K562 (cell line): Measurements from ENCODE around the gene ADK. TPM values are rescaled to one million over a fixed set of nuclear protein-coding genes. Genes with fewer than 3 reads are reported as not detected.
A peak's percentile ranks its signal among the peaks of the same experiment; 100 is the strongest.

Experiments
- ASH1L ChIP-seq: fragments of 450-650 bp; IDR thresholded peaks from 2 replicates; pipeline ENCODE4 v1.6.1; 2018; ENCODE audit warnings: borderline replicate concordance, mild to moderate bottlenecking, low read depth; ENCODE audit not compliant: partially characterized antibody
- CBX8 ChIP-seq: fragments of 200-600 bp; sonication (generic); IDR thresholded peaks from 2 replicates; pipeline ENCODE4 v1.6.1; 2012; ENCODE audit warnings: borderline replicate concordance, mixed run types, low read depth, mild to moderate bottlenecking, moderate library complexity, mixed read lengths, low read length, control low read depth, inconsistent platforms; ENCODE audit not compliant: poor library complexity, severe bottlenecking; ENCODE audit errors: extremely low read depth
- CTCF ChIP-seq, 3 experiments: IDR thresholded peaks in 2 of 3; conservative IDR thresholded peaks in 1 of 3; 2 replicates each; pipeline ENCODE4 v1.5.1; 2011 to 2012; ENCODE audit warnings: low read length in 3 of 3, mild to moderate bottlenecking in 3 of 3, control low read depth in 2 of 3, improper control_type of control experiment in 1 of 3, inconsistent platforms in 1 of 3, low read depth in 1 of 3, mixed read lengths in 1 of 3, moderate library complexity in 1 of 3; ENCODE audit not compliant: insufficient read depth in 2 of 3
- ESRRA ChIP-seq: fragments of 450-650 bp; IDR thresholded peaks from 2 replicates; pipeline ENCODE4 v1.6.1; 2014; ENCODE audit warnings: low read depth, mild to moderate bottlenecking, moderate library complexity, borderline replicate concordance
- GATA2 ChIP-seq: sonication (generic); formaldehyde crosslinking; IDR thresholded peaks from 2 replicates; pipeline ENCODE4 v1.4.0; 2020; ENCODE audit warnings: mild to moderate bottlenecking, missing genetic modification reagents
- KLF16 ChIP-seq: IDR thresholded peaks from 2 replicates; pipeline ENCODE4 v1.6.1; 2016; ENCODE audit warnings: antibody characterized with exemption
- MEF2A ChIP-seq: IDR thresholded peaks from 2 replicates; pipeline ENCODE4 v1.6.1; 2011; ENCODE audit warnings: low read depth, mild to moderate bottlenecking, low read length, moderate library complexity; ENCODE audit not compliant: control insufficient read depth
- NBN ChIP-seq: fragments of 450-650 bp; IDR thresholded peaks from 2 replicates; pipeline ENCODE4 v1.6.1; 2016; ENCODE audit warnings: low read depth, mild to moderate bottlenecking
- NR4A1 ChIP-seq, 2 experiments: fragments of 250-450 bp in 1 of 2; fragments of 450-650 bp in 1 of 2; sonication (Bioruptor Pico) in 1 of 2; IDR thresholded peaks; 2 replicates each; pipeline versions ENCODE4 v1.4.0 to v1.6.1; 2016 to 2020; ENCODE audit warnings: mild to moderate bottlenecking in 2 of 2, missing compliant biosample characterization in 1 of 2, missing genetic modification characterization in 1 of 2, moderate library complexity in 1 of 2
- POU5F1 ChIP-seq: fragments of 150-350 bp; IDR thresholded peaks from 2 replicates; pipeline ENCODE4 v1.6.1; 2014; ENCODE audit warnings: borderline replicate concordance, low read length, low read depth, mild to moderate bottlenecking; ENCODE audit not compliant: partially characterized antibody
- RBM39 ChIP-seq: fragments of 200-400 bp; formaldehyde crosslinking; optimal IDR thresholded peaks from 2 replicates; pipeline ENCODE3; 2018; ENCODE audit warnings: low read depth, low read length
- SAFB ChIP-seq: fragments of 200-400 bp; formaldehyde crosslinking; IDR thresholded peaks from 2 replicates; pipeline ENCODE4 v1.6.1; 2017; ENCODE audit warnings: low read depth, low read length, borderline replicate concordance
- SP2 ChIP-seq: IDR thresholded peaks from 2 replicates; pipeline ENCODE4 v1.6.1; 2011; ENCODE audit warnings: mild to moderate bottlenecking, low read depth, low read length, moderate library complexity; ENCODE audit not compliant: poor library complexity, severe bottlenecking; ENCODE audit errors: extremely low read depth
- ZBTB33 ChIP-seq: sonication (generic); formaldehyde crosslinking; IDR thresholded peaks from 2 replicates; pipeline ENCODE4 v1.8.1; 2023; ENCODE audit warnings: mild to moderate bottlenecking, missing genetic modification reagents
- ZNF436 ChIP-seq: fragments of 250-450, 450-650 bp; sonication (Bioruptor Pico); formaldehyde crosslinking; IDR thresholded peaks from 2 replicates; pipeline ENCODE4 v1.7.0; 2020; ENCODE audit warnings: mild to moderate bottlenecking
- polyA plus RNA-seq, 8 experiments: library from polyadenylated mRNA; depleted of rRNA in 4 of 8; stranded (reverse) in 5 of 8; unstranded in 3 of 8; fragments of >200 nt; fragmentation: Nextera tagmentation in 2 of 8; fragmentation: Illumina TruSeq in 1 of 8; extraction: Ambion mirVana in 2 of 8; extraction: Trizol in 1 of 8; gene quantifications; 2 replicates each; pipeline versions ENCODE4 v1.2.1 to v1.2.3, GENCODE V29; 2011 to 2014; ENCODE audit warnings: inconsistent platforms in 1 of 8, missing spikeins in 1 of 8
- total RNA-seq, 7 experiments: library from RNA; depleted of rRNA in 6 of 7; stranded (reverse); fragments of >200 nt in 6 of 7; fragmentation: Illumina TruSeq in 2 of 7; extraction: Trizol in 2 of 7; gene quantifications; 2 replicates each; pipeline versions ENCODE4 v1.2.1 to v1.2.3, GENCODE V29; 2011 to 2021; ENCODE audit warnings: low replicate concordance in 1 of 7
- TF ChIP-seq, protein P1 (sequence below): fragments of 250-450 bp; sonication (Bioruptor Pico); IDR thresholded peaks from 2 replicates; pipeline ENCODE4 v1.8.0; 2021; ENCODE audit warnings: moderate library complexity, mild to moderate bottlenecking, inconsistent platforms
- TF ChIP-seq, protein P2 (sequence below): sonication (generic); formaldehyde crosslinking; IDR thresholded peaks from 2 replicates; pipeline ENCODE4 v1.8.0; 2022; ENCODE audit warnings: missing genetic modification reagents, mild to moderate bottlenecking, borderline replicate concordance
- TF ChIP-seq, protein P3 (sequence below): sonication (generic); formaldehyde crosslinking; IDR thresholded peaks from 2 replicates; pipeline ENCODE4 v1.8.1; 2023; ENCODE audit warnings: mild to moderate bottlenecking, missing genetic modification reagents
- TF ChIP-seq, protein P4 (sequence below): fragments of 450-650 bp; conservative IDR thresholded peaks from 2 replicates; pipeline ENCODE4 v1.6.1; 2016; ENCODE audit warnings: missing genetic modification characterization, low read depth, mild to moderate bottlenecking, control low read depth, missing compliant biosample characterization

Gene ADK
- total and polyA plus RNA-seq, 9 of the 15 experiments (the other 6 are each of a cell fraction or from before 2014, with no cell fraction given): 54.2 to 97.8 (median 73.6) TPM

GRCh38 chr10:74179111-74179710 is 28.2 kb downstream of the ADK start (continued):
- no peak for TF ChIP-seq SP2
- TF ChIP-seq GATA2 (CRISPR knock-in tag): no peak
- no peak for TF ChIP-seq MEF2A
- TF ChIP-seq, protein P1, sequence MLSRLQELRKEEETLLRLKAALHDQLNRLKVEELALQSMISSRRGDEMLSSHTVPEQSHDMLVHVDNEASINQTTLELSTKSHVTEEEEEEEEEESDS (CRISPR knock-in tag): no peak
- TF ChIP-seq CBX8: no peak
- TF ChIP-seq, protein P2, sequence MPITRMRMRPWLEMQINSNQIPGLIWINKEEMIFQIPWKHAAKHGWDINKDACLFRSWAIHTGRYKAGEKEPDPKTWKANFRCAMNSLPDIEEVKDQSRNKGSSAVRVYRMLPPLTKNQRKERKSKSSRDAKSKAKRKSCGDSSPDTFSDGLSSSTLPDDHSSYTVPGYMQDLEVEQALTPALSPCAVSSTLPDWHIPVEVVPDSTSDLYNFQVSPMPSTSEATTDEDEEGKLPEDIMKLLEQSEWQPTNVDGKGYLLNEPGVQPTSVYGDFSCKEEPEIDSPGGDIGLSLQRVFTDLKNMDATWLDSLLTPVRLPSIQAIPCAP (CRISPR knock-in tag): no peak
- no peak for TF ChIP-seq CTCF (IDR thresholded peaks at IDR 0.05 in 2 of 3, conservative IDR thresholded peaks at IDR 0.05 in 1 of 3; ENCODE audit: insufficient read depth in 2 of 3, low read depth in 1 of 3, low read length in 3 of 3)
- no peak for TF ChIP-seq NBN
- no peak for TF ChIP-seq SAFB
- TF ChIP-seq ESRRA: no peak
- TF ChIP-seq ASH1L: no peak
- TF ChIP-seq, protein P3, sequence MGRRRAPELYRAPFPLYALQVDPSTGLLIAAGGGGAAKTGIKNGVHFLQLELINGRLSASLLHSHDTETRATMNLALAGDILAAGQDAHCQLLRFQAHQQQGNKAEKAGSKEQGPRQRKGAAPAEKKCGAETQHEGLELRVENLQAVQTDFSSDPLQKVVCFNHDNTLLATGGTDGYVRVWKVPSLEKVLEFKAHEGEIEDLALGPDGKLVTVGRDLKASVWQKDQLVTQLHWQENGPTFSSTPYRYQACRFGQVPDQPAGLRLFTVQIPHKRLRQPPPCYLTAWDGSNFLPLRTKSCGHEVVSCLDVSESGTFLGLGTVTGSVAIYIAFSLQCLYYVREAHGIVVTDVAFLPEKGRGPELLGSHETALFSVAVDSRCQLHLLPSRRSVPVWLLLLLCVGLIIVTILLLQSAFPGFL (CRISPR knock-in tag): no peak
- 0 out of 2 replicates have a peak, but pooled peaks have one; percentile 94 for TF ChIP-seq NR4A1 (CRISPR knock-in tag; IDR thresholded peaks at IDR 0.05)
- peak; percentile 98 for TF ChIP-seq NR4A1 (tag; IDR thresholded peaks at IDR 0.05)
- no peak for TF ChIP-seq POU5F1
- TF ChIP-seq RBM39: no peak
- TF ChIP-seq ZNF436 (CRISPR knock-in tag): no peak
- TF ChIP-seq, protein P4, sequence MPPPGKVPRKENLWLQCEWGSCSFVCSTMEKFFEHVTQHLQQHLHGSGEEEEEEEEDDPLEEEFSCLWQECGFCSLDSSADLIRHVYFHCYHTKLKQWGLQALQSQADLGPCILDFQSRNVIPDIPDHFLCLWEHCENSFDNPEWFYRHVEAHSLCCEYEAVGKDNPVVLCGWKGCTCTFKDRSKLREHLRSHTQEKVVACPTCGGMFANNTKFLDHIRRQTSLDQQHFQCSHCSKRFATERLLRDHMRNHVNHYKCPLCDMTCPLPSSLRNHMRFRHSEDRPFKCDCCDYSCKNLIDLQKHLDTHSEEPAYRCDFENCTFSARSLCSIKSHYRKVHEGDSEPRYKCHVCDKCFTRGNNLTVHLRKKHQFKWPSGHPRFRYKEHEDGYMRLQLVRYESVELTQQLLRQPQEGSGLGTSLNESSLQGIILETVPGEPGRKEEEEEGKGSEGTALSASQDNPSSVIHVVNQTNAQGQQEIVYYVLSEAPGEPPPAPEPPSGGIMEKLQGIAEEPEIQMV: peak; percentile 90
- no peak for TF ChIP-seq KLF16
- no peak for TF ChIP-seq ZBTB33
